VCaP (cell line): ENCODE measurements around the gene SLPI.

Experiments used
- H3K27ac ChIP-seq: fragments of 450-650 bp; 2 replicates; pipeline ENCODE4 v1.5.1; 2017
- CTCF ChIP-seq: fragments of 450-650 bp; conservative IDR thresholded peaks from 2 replicates; pipeline ENCODE4 v1.5.1; 2017; ENCODE audit warnings: mild to moderate bottlenecking, moderate library complexity

Gene SLPI

GRCh38 chr20:45257711-45258110 is 3.3 kb upstream of the SLPI start:
- no peak overlapping the region for H3K27ac ChIP-seq
- TF ChIP-seq CTCF, result no peak

DNA sequence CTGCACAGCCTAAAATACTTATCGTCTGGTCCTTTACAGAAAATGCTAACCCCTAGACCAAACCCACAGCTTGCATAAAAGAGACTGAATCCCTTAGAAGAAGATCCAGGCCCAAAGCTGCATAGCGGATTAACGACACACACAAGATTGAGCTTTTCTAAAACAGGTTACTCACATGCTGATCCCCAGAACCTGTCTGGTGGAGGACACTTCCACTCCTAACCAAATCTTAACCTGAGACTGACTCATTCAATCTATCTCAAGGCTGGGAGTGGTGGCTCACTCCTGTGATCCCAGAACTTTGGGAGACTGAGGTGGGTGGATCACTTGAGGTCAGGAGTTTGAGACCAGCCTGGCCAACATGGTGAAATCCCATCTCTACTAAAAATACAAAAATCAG is 2.8 kb upstream of the SLPI start:
- TF ChIP-seq CTCF, result no peak

GRCh38 chr20:45253261-45253660 is 1.1 kb downstream of the SLPI start:
- TF ChIP-seq CTCF, result no peak
- peak overlapping the region; percentile 51; the same call in 1 of the 2 replicates for H3K27ac ChIP-seq

More for the DNA sequence above, 2.8 kb upstream of the SLPI start:
- no peak overlapping the region for H3K27ac ChIP-seq

GRCh38 chr20:45251884-45252560 is 2.3 kb downstream of the SLPI start:
- TF ChIP-seq CTCF, result no peak
- H3K27ac ChIP-seq, result no peak overlapping the region

GRCh38 chr20:45248609-45249008 is 5.8 kb downstream of the SLPI start:
- no peak for TF ChIP-seq CTCF
- H3K27ac ChIP-seq, result no peak overlapping the region

DNA sequence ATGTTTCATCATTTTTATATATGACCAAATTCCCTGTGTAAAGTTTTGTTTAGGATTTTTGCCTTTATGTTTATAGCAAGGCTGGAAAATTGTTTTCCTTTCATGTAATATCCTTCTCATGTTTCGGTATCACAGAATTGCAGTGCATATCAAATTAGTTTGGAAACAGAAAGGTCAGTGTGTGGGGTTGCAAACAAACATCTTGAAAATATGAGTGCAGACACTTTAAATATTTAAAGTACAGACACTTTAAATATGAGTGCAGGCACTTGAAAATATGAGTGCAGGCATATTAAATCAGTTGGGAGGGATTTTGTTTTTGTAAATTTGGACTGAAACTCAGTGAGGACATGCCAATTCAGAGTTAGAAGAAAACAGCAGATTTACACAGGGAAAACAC is 6.5 kb downstream of the SLPI start:
- H3K27ac ChIP-seq, result no peak overlapping the region
- TF ChIP-seq CTCF, result no peak

DNA sequence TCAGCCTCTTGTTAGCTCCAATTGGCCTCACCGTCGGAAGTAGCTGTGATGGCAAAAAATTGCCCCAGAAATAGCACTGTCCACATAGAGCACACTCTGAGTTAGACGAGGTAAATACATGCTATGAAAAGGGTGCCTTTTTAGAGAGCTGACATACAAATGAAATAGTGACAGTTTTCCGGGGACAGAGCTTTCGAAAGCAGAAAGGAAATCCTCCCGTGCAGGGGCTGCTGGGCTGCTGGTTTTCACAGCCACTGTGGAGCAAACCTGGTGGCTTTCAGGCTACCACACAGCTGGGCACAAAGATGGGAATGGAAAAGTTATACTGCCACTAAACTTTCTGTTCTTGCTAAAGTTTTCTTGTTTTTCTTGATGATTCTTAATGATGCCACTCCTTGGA is 8.3 kb downstream of the SLPI start:
- no peak overlapping the region for H3K27ac ChIP-seq
- no peak for TF ChIP-seq CTCF
